ENCODE measurements around the gene SULT1A1. TPM values are rescaled to one million over a fixed set of nuclear protein-coding genes. Genes with fewer than 3 reads are reported as not detected.

Gene SULT1A1
- total RNA-seq, 1 donor from 2014 or later = 6.3 TPM

- no peaks in the 10 kb centered on the region for H3K27me3 ChIP-seq (ENCODE audit: control insufficient read depth, insufficient read depth, low read length)
- TF ChIP-seq CTCF (IDR thresholded peaks at IDR 0.05; ENCODE audit: insufficient read depth, low read length, severe bottlenecking) = no peak
- FAIRE-seq = no peak
- peaks cover 9% of the 10 kb centered on the region for H3K36me3 ChIP-seq (ENCODE audit: control insufficient read depth, insufficient read depth, low read length)
- no peak for DNase-seq (ENCODE audit: low read depth)
- no peak overlapping the region for H3K4me3 ChIP-seq (ENCODE audit: low read depth, low read length)
Observed at GRCh38 chr16:28586466-28586865, 23.4 kb downstream of the SULT1A1 start.

DNA sequence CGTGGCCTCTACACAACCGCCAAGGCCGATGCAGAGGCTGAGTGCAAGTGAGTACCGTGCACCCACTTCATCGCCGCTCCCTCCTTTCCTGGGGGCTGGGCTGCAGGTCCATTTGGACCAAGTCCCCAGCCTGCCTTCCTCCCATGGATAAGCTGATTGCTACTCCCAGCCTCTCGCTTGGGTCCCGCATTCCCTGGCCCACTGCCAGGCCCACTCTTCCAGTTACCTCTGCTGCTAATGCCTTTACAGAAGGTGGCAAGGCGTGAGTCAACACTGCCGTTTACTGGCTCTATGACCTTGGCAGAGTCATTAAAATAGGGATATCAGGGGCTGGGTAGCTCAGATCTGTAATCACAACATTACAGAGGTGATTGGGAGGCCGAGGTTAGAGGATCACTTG lies 24.2 kb downstream of the SULT1A1 start:
- FAIRE-seq = no peak
- peaks cover 5% of the 10 kb centered on the region for H3K36me3 ChIP-seq (ENCODE audit: control insufficient read depth, insufficient read depth, low read length)
- no peak for TF ChIP-seq CTCF (IDR thresholded peaks at IDR 0.05; ENCODE audit: insufficient read depth, low read length, severe bottlenecking)
- no peak for DNase-seq (ENCODE audit: low read depth)
- H3K27me3 ChIP-seq (ENCODE audit: control insufficient read depth, insufficient read depth, low read length) = no peaks in the 10 kb centered on the region
- no peak overlapping the region for H3K4me3 ChIP-seq (ENCODE audit: low read depth, low read length)

- FAIRE-seq (no peak), DNase-seq (ENCODE audit: low read depth) (no peak)
- no peak for TF ChIP-seq CTCF (IDR thresholded peaks at IDR 0.05; ENCODE audit: insufficient read depth, low read length, severe bottlenecking)
- Histone ChIP-seq H3K36me3 (ENCODE audit: control insufficient read depth, insufficient read depth, low read length) (peaks cover 3% of the 10 kb centered on the region), H3K27me3 (ENCODE audit: control insufficient read depth, insufficient read depth, low read length) (no peaks in the 10 kb centered on the region), H3K4me3 (ENCODE audit: low read depth, low read length) (no peak overlapping the region)
Observed at GRCh38 chr16:28580726-28581315, 29.0 kb downstream of the SULT1A1 start.

DNA sequence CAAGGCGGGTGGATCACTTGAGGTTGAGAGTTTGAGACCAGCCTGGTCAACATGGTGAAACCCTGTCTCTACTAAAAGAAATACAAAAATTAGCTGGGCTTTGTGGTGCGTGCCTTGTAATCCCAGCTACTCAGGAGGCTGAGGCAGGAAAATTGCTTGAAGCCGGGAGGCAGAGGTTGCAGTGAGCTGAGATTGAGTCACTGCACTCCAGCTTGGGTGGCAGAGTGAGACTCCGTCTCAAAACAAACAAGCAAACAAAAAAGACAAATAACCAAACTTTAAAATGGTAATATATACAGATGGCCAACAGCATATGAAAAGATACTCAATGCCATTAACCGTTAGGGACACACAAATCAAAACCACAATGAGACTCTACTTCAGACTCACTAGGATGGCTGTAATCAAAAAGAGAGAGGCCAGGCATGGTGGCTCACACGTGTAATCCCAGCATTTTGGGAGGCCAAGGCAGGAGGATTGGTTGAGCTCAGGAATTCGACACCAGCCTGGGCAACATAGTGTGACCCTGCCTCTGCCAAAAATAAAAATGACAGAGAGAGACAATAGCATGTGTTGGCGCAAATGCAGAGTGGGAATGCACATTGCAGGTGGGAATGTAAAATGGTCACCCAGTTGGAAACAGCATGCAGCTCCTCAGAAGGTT lies 34.3 kb downstream of the SULT1A1 start:
- FAIRE-seq = no peak
- H3K27me3 ChIP-seq (ENCODE audit: control insufficient read depth, insufficient read depth, low read length) = no peaks in the 10 kb centered on the region
- no peak for TF ChIP-seq CTCF (IDR thresholded peaks at IDR 0.05; ENCODE audit: insufficient read depth, low read length, severe bottlenecking)
- DNase-seq (ENCODE audit: low read depth) = no peak
- H3K36me3 ChIP-seq (ENCODE audit: control insufficient read depth, insufficient read depth, low read length) = no peaks in the 10 kb centered on the region
- H3K4me3 ChIP-seq (ENCODE audit: low read depth, low read length) = no peak overlapping the region

- DNase-seq (ENCODE audit: low read depth) (no peak), FAIRE-seq (no peak)
- TF ChIP-seq CTCF (IDR thresholded peaks at IDR 0.05; ENCODE audit: insufficient read depth, low read length, severe bottlenecking) = no peak
- Histone ChIP-seq H3K4me3 (ENCODE audit: low read depth, low read length) (no peak overlapping the region), H3K27me3 (ENCODE audit: control insufficient read depth, insufficient read depth, low read length) (no peaks in the 10 kb centered on the region), H3K36me3 (ENCODE audit: control insufficient read depth, insufficient read depth, low read length) (no peaks in the 10 kb centered on the region)
Observed at GRCh38 chr16:28574925-28575324, 34.9 kb downstream of the SULT1A1 start.
